Endothelial cell of umbilical vein (primary cell): ENCODE measurements around the gene ZFP57.

Source experiments
- CTCF ChIP-seq, 2 donors: IDR thresholded peaks; 1 replicate in 1 of 2; 2 replicates in 1 of 2; pipeline ENCODE4 v1.5.1; 2011; ENCODE audit warnings: low read length in 2 of 2, mild to moderate bottlenecking in 2 of 2, moderate library complexity in 2 of 2, control low read depth in 1 of 2, inconsistent platforms in 1 of 2, low read depth in 1 of 2; ENCODE audit not compliant: insufficient read depth in 1 of 2; ENCODE audit errors: extremely low read depth in 1 of 2
- EZH2 ChIP-seq: IDR thresholded peaks from 2 replicates; pipeline ENCODE4 v1.6.1; 2012; ENCODE audit warnings: borderline replicate concordance, low read depth, mild to moderate bottlenecking, moderate library complexity, low read length, inconsistent platforms; ENCODE audit not compliant: severe bottlenecking
- POLR2AphosphoS5 ChIP-seq: IDR thresholded peaks from 2 replicates; pipeline ENCODE4 v1.6.1; 2012; ENCODE audit warnings: low read depth, mild to moderate bottlenecking, control low read depth, low read length, moderate library complexity; ENCODE audit not compliant: insufficient read depth

- TF ChIP-seq EZH2, result no peak
- TF ChIP-seq CTCF (IDR thresholded peaks at IDR 0.05; ENCODE audit: extremely low read depth in 1 of 2, insufficient read depth in 1 of 2, low read depth in 1 of 2, low read length in 2 of 2), result no peak
- TF ChIP-seq POLR2AphosphoS5, result no peak
Measured at GRCh38 chr6:29726571-29727194, 45.7 kb upstream of the ZFP57 start.
